ENCODE data around the gene ADCK2.

ADCK2 gene

GRCh38 chr7:140680886-140681285 lies 8.1 kb downstream of the ADCK2 start:
- Histone ChIP-seq H3K79me2 (ENCODE audit: insufficient read depth, low read length) (peaks cover 14% of the 10 kb centered on the region), H3K4me2 (ENCODE audit: low read depth, low read length, poor library complexity, severe bottlenecking) (no peak overlapping the region), H3K9ac (ENCODE audit: low read depth, low read length, poor library complexity, severe bottlenecking) (no peak overlapping the region), H3F3A (ENCODE audit: low read depth) (no peaks in the 10 kb centered on the region), H4K20me1 (ENCODE audit: insufficient read depth, low read length, poor library complexity, severe bottlenecking) (peaks cover 8% of the 10 kb centered on the region), H2AFZ (ENCODE audit: low read length) (no peak overlapping the region), H3K4me3 (ENCODE audit: low read length, poor library complexity, severe bottlenecking) (no peak overlapping the region), H3K9me2 (replicated peaks; ENCODE audit: low read depth, low read length) (no peaks in the 10 kb centered on the region), H3K4me1 (ENCODE audit: insufficient read depth, low read length, poor library complexity, severe bottlenecking) (peaks cover 10% of the 10 kb centered on the region), H3K27me3 (ENCODE audit: insufficient read depth, low read length, poor library complexity, severe bottlenecking) (no peaks in the 10 kb centered on the region), H3K9me3 (ENCODE audit: insufficient read depth, low read depth, low read length) (no peaks in the 10 kb centered on the region), H3K36me3 (ENCODE audit: insufficient read depth, low read length) (peaks cover 13% of the 10 kb centered on the region; the same call in 1 of the 2 replicates)
- no peak for TF ChIP-seq EZH2phosphoT487 (IDR thresholded peaks at IDR 0.05; ENCODE audit: borderline replicate concordance)

GRCh38 chr7:140681766-140682165 lies 9.0 kb downstream of the ADCK2 start:
- TF ChIP-seq CTCF (conservative IDR thresholded peaks at IDR 0.05; ENCODE audit: low read length) (no peak), EZH2phosphoT487 (IDR thresholded peaks at IDR 0.05; ENCODE audit: borderline replicate concordance) (no peak)
- Histone ChIP-seq H3K9me3 (ENCODE audit: insufficient read depth, low read depth, low read length) (no peaks in the 10 kb centered on the region), H3F3A (ENCODE audit: low read depth) (no peaks in the 10 kb centered on the region), H3K79me2 (ENCODE audit: insufficient read depth, low read length) (0 out of 2 replicates have a peak, but pooled peaks cover 7% of the 10 kb centered on the region), H4K20me1 (ENCODE audit: insufficient read depth, low read length, poor library complexity, severe bottlenecking) (peaks cover under 1% of the 10 kb centered on the region), H3K4me2 (ENCODE audit: low read depth, low read length, poor library complexity, severe bottlenecking) (no peak overlapping the region), H2AFZ (ENCODE audit: low read length) (no peak overlapping the region), H3K27me3 (ENCODE audit: insufficient read depth, low read length, poor library complexity, severe bottlenecking) (no peaks in the 10 kb centered on the region), H3K36me3 (ENCODE audit: insufficient read depth, low read length) (peaks cover 13% of the 10 kb centered on the region; the same call in 1 of the 2 replicates), H3K4me3 (ENCODE audit: low read length, poor library complexity, severe bottlenecking) (no peak overlapping the region), H3K4me1 (ENCODE audit: insufficient read depth, low read length, poor library complexity, severe bottlenecking) (peaks cover 1% of the 10 kb centered on the region), H3K9ac (ENCODE audit: low read depth, low read length, poor library complexity, severe bottlenecking) (no peak overlapping the region), H3K9me2 (replicated peaks; ENCODE audit: low read depth, low read length) (no peaks in the 10 kb centered on the region)

- Histone ChIP-seq H3K4me3 (ENCODE audit: low read length, poor library complexity, severe bottlenecking) (no peak overlapping the region), H3K9me3 (ENCODE audit: insufficient read depth, low read depth, low read length) (no peaks in the 10 kb centered on the region), H3K79me2 (ENCODE audit: insufficient read depth, low read length) (no peaks in the 10 kb centered on the region), H3K4me2 (ENCODE audit: low read depth, low read length, poor library complexity, severe bottlenecking) (no peak overlapping the region), H3K9ac (ENCODE audit: low read depth, low read length, poor library complexity, severe bottlenecking) (no peak overlapping the region), H3K9me2 (replicated peaks; ENCODE audit: low read depth, low read length) (no peaks in the 10 kb centered on the region), H3K27me3 (ENCODE audit: insufficient read depth, low read length, poor library complexity, severe bottlenecking) (no peaks in the 10 kb centered on the region), H4K20me1 (ENCODE audit: insufficient read depth, low read length, poor library complexity, severe bottlenecking) (no peaks in the 10 kb centered on the region), H2AFZ (ENCODE audit: low read length) (no peak overlapping the region), H3K36me3 (ENCODE audit: insufficient read depth, low read length) (peaks cover 13% of the 10 kb centered on the region; the same call in 1 of the 2 replicates), H3K4me1 (ENCODE audit: insufficient read depth, low read length, poor library complexity, severe bottlenecking) (no peaks in the 10 kb centered on the region), H3F3A (ENCODE audit: low read depth) (no peaks in the 10 kb centered on the region)
- TF ChIP-seq EZH2phosphoT487 (IDR thresholded peaks at IDR 0.05; ENCODE audit: borderline replicate concordance) (no peak), CTCF (conservative IDR thresholded peaks at IDR 0.05; ENCODE audit: low read length) (no peak)
Measured at GRCh38 chr7:140683657-140684056, 10.9 kb downstream of the ADCK2 start.

Measured in Loucy (cell line).